ENCODE results near the gene PNPLA8.
"Not testable (repeated sequence)": the region's sequence is repeated elsewhere in the genome, so short reads cannot be mapped to it uniquely, and the experiment has no call there.

The PNPLA8 gene

DNA sequence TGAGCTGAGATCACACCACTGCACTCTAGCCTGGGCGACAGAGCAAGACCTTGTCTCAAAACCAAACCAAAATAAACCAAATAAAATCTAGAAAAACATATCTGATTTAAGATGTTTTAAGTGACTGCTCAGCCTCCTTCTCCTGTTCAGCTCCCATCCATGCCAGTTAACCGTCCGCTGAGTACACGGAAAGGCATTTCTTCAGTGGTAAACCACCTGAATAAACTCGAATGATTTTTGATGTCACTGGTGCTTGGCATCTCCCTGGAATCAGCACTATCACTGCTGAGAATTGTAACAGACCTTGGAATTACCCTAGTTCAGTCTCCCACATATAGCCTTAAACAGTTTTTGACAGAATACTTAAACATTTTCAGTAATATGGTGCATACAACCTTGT lies 45.6 kb downstream of the PNPLA8 start:
- Mint-ChIP-seq H3K27ac (no peak overlapping the region), H3K4me1 (ENCODE audit: low read depth in 2 of 2) (no peaks in the 10 kb centered on the region), H3K4me3 (no peak overlapping the region), H3K9me3 (no peaks in the 10 kb centered on the region), H3K27me3 (no peaks in the 10 kb centered on the region), H3K36me3 (ENCODE audit: insufficient read depth) (peaks cover 35% of the 10 kb centered on the region)
- ATAC-seq (replicated peaks), result no peak
- DNase-seq, result no peak

DNA sequence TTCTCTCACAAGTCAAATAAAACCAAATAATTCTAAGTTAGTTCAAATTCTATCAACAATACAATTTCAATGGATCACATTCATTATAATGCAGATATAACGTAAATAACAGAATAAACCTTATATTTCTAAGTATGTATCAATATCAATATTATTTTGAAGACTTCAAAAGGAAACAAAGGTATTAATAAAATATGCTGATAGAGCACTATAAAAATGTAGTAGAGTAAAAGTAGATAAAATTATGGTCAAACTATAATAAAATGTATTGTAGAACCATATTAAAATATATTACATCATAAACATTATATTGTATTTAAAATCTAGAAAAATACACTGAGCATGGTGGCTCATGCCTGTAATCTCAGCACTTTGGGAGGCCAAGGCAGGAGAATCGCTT lies 46.2 kb downstream of the PNPLA8 start:
- Mint-ChIP-seq H3K36me3 (ENCODE audit: insufficient read depth) (peaks cover 37% of the 10 kb centered on the region), H3K27ac (no peak overlapping the region), H3K4me3 (no peak overlapping the region), H3K9me3 (no peaks in the 10 kb centered on the region), H3K27me3 (no peaks in the 10 kb centered on the region), H3K4me1 (ENCODE audit: low read depth in 2 of 2) (no peaks in the 10 kb centered on the region)
- DNase-seq (no peak), ATAC-seq (replicated peaks) (no peak)

DNA sequence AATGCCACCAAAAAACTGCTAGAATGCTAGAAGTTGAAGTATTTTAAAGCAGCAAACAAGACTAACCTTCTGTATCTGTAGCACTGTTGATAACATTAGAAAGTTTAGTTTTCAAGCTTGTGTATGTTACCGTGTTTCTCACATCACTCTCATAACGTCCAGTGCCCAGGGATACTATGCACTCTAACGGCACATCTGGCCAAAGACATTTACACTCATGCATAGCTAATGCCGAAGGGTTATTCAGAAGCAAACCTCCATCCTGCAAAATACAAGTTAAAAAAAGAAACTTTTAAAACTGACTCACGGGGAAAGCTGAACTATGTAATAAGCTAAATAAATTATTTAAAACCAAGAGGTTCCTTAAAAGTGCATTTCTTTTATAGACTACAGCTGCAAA lies 46.8 kb downstream of the PNPLA8 start:
- no peaks in the 10 kb centered on the region for H3K27me3 Mint-ChIP-seq
- no peaks in the 10 kb centered on the region for H3K4me1 Mint-ChIP-seq (ENCODE audit: low read depth in 2 of 2)
- peaks cover 38% of the 10 kb centered on the region for H3K36me3 Mint-ChIP-seq (ENCODE audit: insufficient read depth)
- no peak for DNase-seq
- H3K27ac Mint-ChIP-seq, result no peak overlapping the region
- no peak for ATAC-seq (replicated peaks)
- no peak overlapping the region for H3K4me3 Mint-ChIP-seq
- no peaks in the 10 kb centered on the region for H3K9me3 Mint-ChIP-seq

DNA sequence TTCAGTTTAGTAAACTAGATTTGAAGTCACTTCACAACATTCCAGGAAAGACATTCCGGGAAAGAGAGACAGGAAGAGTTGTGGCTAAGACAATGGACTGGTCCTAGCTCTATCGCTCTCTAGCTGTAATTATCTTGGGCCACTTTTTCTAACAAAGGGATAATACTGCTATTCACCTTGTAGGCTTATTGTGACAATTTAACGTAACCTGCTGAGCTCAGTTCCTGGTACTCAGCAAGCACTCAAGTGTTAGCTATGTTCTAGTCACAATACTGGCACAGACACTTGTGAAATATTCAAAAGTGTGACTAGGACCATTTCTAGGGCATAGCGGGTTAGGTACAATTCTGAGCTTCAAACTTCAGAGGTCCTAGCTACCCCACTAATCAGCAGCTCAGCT lies 57.7 kb downstream of the PNPLA8 start:
- peaks cover 10% of the 10 kb centered on the region for H3K36me3 Mint-ChIP-seq (ENCODE audit: insufficient read depth)
- H3K27ac Mint-ChIP-seq, result peak overlapping the region in 1 of 2 donors; percentile 25
- peaks cover 0 to under 1% of the 10 kb centered on the region in 2 donors for H3K27me3 Mint-ChIP-seq
- no peak overlapping the region for H3K4me3 Mint-ChIP-seq
- H3K4me1 Mint-ChIP-seq (ENCODE audit: low read depth in 2 of 2), result no peaks in the 10 kb centered on the region
- DNase-seq, result no peak
- ATAC-seq (replicated peaks), result no peak
- no peaks in the 10 kb centered on the region for H3K9me3 Mint-ChIP-seq

GRCh38 chr7:108467391-108467790 lies 58.5 kb downstream of the PNPLA8 start:
- no peak for ATAC-seq (replicated peaks)
- Mint-ChIP-seq H3K27me3 (peaks cover 7 to 9% of the 10 kb centered on the region in 2 donors), H3K4me3 (no peak overlapping the region), H3K36me3 (ENCODE audit: insufficient read depth) (peaks cover 10% of the 10 kb centered on the region), H3K27ac (no peak overlapping the region), H3K4me1 (ENCODE audit: low read depth in 2 of 2) (no peaks in the 10 kb centered on the region), H3K9me3 (no peaks in the 10 kb centered on the region)
- no peak for DNase-seq

DNA sequence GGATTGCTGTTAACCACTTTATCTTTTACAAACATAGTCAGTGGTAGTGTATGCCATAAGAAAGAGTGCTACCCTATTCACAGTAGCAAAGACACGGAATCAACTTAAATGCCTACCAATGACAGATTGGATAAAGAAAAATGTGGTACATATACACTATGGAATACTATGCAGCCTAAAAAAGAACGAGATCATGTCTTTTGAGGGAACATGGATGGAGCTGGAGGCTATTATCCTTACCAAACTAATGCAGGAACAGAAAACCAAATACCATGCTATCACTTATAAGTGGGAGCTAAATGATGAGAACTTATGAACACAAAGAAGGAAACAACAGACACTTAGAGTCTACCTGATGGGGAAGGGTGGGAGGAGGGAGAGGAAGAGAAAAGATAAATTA lies 59.6 kb downstream of the PNPLA8 start:
- H3K27ac Mint-ChIP-seq; H3K4me1 Mint-ChIP-seq (ENCODE audit: low read depth in 2 of 2); ATAC-seq (replicated peaks); H3K4me3 Mint-ChIP-seq; H3K36me3 Mint-ChIP-seq (ENCODE audit: insufficient read depth); H3K9me3 Mint-ChIP-seq; DNase-seq: not testable (repeated sequence)
- H3K27me3 Mint-ChIP-seq, result peaks cover 7 to 19% of the 10 kb centered on the region in 2 donors

DNA sequence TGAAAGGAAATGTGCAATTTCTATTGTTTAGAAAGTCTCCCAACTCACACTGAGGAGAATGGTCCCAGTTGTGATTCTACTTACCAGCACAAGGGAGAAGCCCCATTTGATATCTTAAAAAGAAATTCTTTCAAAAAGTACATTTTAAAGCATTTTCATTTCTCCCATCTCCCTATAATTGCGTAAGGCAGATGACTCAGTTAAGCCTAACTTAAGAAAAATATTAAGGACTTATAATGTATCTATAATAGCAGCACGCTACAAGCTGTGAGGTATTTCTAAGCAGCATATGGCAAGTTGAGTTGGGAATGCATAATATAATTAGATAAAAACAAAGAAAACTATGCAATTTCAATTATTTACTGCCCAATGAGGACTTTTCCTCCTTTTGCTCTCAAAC lies 61.2 kb downstream of the PNPLA8 start:
- no peak for ATAC-seq (replicated peaks)
- H3K27me3 Mint-ChIP-seq, result peaks cover 15 to 35% of the 10 kb centered on the region in 2 donors
- H3K9me3 Mint-ChIP-seq, result no peaks in the 10 kb centered on the region
- no peak overlapping the region for H3K4me3 Mint-ChIP-seq
- peaks cover 6% of the 10 kb centered on the region for H3K36me3 Mint-ChIP-seq (ENCODE audit: insufficient read depth)
- H3K27ac Mint-ChIP-seq, result no peak overlapping the region
- H3K4me1 Mint-ChIP-seq (ENCODE audit: low read depth in 2 of 2), result no peaks in the 10 kb centered on the region
- no peak for DNase-seq

GRCh38 chr7:108463613-108464012 lies 62.3 kb downstream of the PNPLA8 start:
- DNase-seq (no peak), ATAC-seq (replicated peaks) (no peak)
- no peaks in the 10 kb centered on the region for H3K36me3 Mint-ChIP-seq (ENCODE audit: insufficient read depth)
- H3K4me3 Mint-ChIP-seq, result no peak overlapping the region
- peaks cover 19 to 47% of the 10 kb centered on the region in 2 donors for H3K27me3 Mint-ChIP-seq
- H3K9me3 Mint-ChIP-seq, result no peaks in the 10 kb centered on the region
- no peaks in the 10 kb centered on the region for H3K4me1 Mint-ChIP-seq (ENCODE audit: low read depth in 2 of 2)
- H3K27ac Mint-ChIP-seq, result no peak overlapping the region

DNA sequence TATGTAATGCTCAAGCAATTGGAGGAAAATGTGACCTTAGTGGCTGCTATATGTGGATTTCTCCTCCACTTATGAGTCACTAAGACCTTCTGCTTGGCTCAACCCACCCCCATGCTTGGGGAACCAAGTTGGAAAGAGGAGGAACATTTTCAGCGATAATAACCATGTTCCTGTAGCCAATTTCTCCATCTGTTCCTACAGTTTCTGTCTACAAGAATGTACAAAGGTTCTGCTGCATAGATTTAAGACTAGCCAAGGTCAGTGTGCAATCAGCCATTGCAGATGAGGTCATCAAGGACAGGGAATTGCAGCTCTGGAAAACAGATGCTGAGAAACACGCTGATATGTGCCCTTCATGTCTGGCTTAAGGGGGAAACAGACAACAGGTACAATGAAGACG lies 64.1 kb downstream of the PNPLA8 start:
- DNase-seq (no peak), ATAC-seq (replicated peaks) (no peak)
- no peaks in the 10 kb centered on the region for H3K9me3 Mint-ChIP-seq
- no peak overlapping the region for H3K27ac Mint-ChIP-seq
- H3K4me3 Mint-ChIP-seq, result no peak overlapping the region
- H3K36me3 Mint-ChIP-seq (ENCODE audit: insufficient read depth), result no peaks in the 10 kb centered on the region
- H3K27me3 Mint-ChIP-seq, result peaks cover 37 to 64% of the 10 kb centered on the region in 2 donors
- peaks cover 0 to 2% of the 10 kb centered on the region in 2 donors for H3K4me1 Mint-ChIP-seq (ENCODE audit: low read depth in 2 of 2)

GRCh38 chr7:108460964-108461363 lies 65.0 kb downstream of the PNPLA8 start:
- DNase-seq, result no peak

GRCh38 chr7:108459922-108460551 lies 65.9 kb downstream of the PNPLA8 start:
- peaks cover 0 to 2% of the 10 kb centered on the region in 2 donors for H3K4me1 Mint-ChIP-seq (ENCODE audit: low read depth in 2 of 2)

More at GRCh38 chr7:108460964-108461363, 65.0 kb downstream of the PNPLA8 start:
- no peaks in the 10 kb centered on the region for H3K9me3 Mint-ChIP-seq
- peaks cover 40 to 67% of the 10 kb centered on the region in 2 donors for H3K27me3 Mint-ChIP-seq
- H3K4me1 Mint-ChIP-seq (ENCODE audit: low read depth in 2 of 2), result peaks cover 0 to 2% of the 10 kb centered on the region in 2 donors
- no peak overlapping the region for H3K27ac Mint-ChIP-seq
- H3K36me3 Mint-ChIP-seq (ENCODE audit: insufficient read depth), result no peaks in the 10 kb centered on the region
- no peak overlapping the region for H3K4me3 Mint-ChIP-seq
- no peak for ATAC-seq (replicated peaks)

DNA sequence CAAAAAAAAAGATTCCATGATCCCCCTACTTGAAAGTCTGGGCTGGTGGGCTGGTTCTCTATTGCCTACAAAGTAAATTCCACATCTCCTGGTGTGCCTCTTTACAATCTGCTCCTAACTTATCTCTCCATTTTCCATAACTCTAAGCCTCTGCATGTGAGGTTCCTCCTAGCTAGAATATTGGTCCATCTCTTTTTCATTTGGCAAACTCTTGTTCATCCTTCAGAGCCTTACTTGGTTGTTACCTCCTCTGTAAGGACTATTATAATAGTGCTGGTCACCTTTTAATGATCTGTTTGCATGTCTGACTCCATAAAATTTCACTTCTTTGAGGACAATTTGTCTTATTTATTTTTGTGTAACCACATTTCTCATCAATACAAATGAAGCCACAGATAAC lies 68.1 kb downstream of the PNPLA8 start:
- Mint-ChIP-seq H3K4me3 (peak overlapping the region; percentile 9 to 44), H3K4me1 (ENCODE audit: low read depth in 2 of 2) (peaks cover 0 to 5% of the 10 kb centered on the region in 2 donors), H3K36me3 (ENCODE audit: insufficient read depth) (peaks cover 3% of the 10 kb centered on the region), H3K27me3 (peaks cover 52 to 85% of the 10 kb centered on the region in 2 donors), H3K9me3 (no peaks in the 10 kb centered on the region), H3K27ac (no peak overlapping the region)
- DNase-seq (no peak), ATAC-seq (replicated peaks) (no peak)

More at GRCh38 chr7:108459922-108460551, 65.9 kb downstream of the PNPLA8 start:
- no peaks in the 10 kb centered on the region for H3K9me3 Mint-ChIP-seq
- no peak for ATAC-seq (replicated peaks)
- no peaks in the 10 kb centered on the region for H3K36me3 Mint-ChIP-seq (ENCODE audit: insufficient read depth)
- no peak for DNase-seq
- H3K27me3 Mint-ChIP-seq, result peaks cover 40 to 68% of the 10 kb centered on the region in 2 donors
- no peak overlapping the region for H3K4me3 Mint-ChIP-seq
- no peak overlapping the region for H3K27ac Mint-ChIP-seq

GRCh38 chr7:108456845-108457540 lies 68.9 kb downstream of the PNPLA8 start:
- Mint-ChIP-seq H3K27me3 (peaks cover 52 to 81% of the 10 kb centered on the region in 2 donors), H3K4me3 (peak overlapping the region; percentile 31 to 59), H3K27ac (no peak overlapping the region), H3K9me3 (no peaks in the 10 kb centered on the region), H3K36me3 (ENCODE audit: insufficient read depth) (peaks cover 3% of the 10 kb centered on the region), H3K4me1 (ENCODE audit: low read depth in 2 of 2) (peaks cover 0 to 5% of the 10 kb centered on the region in 2 donors)
- no peak for DNase-seq
- ATAC-seq (replicated peaks), result no peak
